HG03575 (cell line): Measurements from ENCODE around the gene MAGEH1.
"Not testable (repeated sequence)": the region's sequence is repeated elsewhere in the genome, so short reads cannot be mapped to it uniquely, and the experiment has no call there.

Experiments
- ATAC-seq: cut with Tn5 transposase; IDR thresholded peaks from one replicate; pipeline ENCODE4 v1.9.1; 2021; ENCODE audit not compliant: unreplicated experiment, insufficient number of reproducible peaks, low FRiP score; ENCODE audit errors: extremely low read depth

MAGEH1 gene, protein sequence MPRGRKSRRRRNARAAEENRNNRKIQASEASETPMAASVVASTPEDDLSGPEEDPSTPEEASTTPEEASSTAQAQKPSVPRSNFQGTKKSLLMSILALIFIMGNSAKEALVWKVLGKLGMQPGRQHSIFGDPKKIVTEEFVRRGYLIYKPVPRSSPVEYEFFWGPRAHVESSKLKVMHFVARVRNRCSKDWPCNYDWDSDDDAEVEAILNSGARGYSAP

DNA sequence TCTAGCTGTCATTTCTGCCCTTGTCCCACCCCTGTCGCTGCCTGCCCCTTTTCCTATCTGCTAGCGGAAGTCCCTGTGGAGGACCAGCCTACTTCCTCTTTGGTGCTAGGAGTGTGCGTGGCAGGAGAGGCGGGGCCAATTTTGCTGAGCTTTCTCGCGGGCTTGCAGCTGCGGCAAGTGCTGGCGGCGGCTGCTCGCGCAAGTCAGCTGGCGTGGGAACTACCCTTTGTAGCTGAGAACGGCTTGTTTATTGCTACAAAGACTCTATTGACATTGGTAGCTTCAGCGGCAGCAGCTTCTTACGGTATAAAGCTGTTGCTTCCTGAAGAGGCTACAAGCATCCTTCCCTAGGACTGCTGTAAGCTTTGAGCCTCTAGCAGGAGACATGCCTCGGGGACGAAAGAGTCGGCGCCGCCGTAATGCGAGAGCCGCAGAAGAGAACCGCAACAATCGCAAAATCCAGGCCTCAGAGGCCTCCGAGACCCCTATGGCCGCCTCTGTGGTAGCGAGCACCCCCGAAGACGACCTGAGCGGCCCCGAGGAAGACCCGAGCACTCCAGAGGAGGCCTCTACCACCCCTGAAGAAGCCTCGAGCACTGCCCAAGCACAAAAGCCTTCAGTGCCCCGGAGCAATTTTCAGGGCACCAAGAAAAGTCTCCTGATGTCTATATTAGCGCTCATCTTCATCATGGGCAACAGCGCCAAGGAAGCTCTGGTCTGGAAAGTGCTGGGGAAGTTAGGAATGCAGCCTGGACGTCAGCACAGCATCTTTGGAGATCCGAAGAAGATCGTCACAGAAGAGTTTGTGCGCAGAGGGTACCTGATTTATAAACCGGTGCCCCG lies at the start of gene MAGEH1:
MAGEH1 (plus strand) TSS at position 138 of the 843 bp plus-strand sequence; CDS start at position 386, 248 bp downstream.
- peak; percentile 91 for ATAC-seq

DNA sequence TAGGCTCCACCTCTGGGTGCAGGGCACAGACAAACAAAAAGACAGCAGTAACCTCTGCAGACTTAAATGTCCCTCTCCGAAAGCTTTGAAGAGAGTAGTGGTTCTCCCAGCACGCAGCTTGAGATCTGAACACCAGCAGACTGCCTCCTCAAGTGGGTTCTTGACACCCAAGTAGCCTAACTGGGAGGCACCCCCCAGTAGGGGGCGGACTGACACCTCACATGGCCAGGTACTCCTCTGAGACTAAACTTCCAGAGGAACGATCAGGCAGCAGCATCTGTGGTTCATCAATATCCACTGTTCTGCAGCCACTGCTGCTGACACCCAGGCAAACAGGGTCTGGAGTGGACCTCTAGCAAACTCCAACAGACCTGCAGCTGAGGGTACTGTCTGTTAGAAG lies 24.8 kb upstream of the MAGEH1 start:
- not testable (repeated sequence) for ATAC-seq

DNA sequence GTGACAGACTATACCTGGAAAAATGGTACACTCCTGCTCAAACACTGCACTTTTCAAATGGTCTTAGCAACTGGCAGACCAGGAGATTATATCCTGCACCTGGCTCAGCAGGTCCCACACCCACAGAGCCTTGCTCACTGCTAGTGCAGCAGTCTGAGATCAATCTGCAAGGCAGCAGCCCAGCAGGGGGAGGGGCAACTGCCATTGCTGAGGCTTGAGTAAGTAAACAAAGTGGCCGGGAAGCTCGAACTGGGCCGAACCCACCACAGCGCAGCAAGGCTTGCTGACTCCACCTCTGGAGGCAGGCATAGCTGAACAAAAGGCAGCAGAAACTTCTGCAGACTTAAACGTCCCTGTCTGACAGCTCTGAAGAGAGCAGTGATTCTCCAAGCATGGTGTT lies 8.5 kb upstream of the MAGEH1 start:
- not testable (repeated sequence) for ATAC-seq

DNA sequence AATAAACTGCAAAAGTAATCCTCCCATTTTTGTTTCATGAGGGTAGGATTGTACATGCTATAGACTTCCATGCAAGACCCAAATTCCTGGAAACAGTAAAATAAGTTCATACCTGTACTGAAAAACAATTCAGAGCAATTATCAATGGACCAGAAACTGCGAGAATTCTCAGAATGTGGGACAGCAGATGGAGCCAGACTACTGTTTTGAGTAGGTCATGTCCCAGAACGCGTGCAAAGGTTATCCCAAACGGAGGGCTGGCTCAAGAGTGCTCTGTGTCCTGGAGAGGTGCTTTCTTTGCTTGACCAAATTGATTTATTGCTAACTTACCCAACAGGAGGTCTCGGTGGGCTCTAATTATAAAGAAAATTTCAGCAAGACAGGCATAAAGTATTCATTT lies 1.7 kb upstream of the MAGEH1 start:
- no peak for ATAC-seq

DNA sequence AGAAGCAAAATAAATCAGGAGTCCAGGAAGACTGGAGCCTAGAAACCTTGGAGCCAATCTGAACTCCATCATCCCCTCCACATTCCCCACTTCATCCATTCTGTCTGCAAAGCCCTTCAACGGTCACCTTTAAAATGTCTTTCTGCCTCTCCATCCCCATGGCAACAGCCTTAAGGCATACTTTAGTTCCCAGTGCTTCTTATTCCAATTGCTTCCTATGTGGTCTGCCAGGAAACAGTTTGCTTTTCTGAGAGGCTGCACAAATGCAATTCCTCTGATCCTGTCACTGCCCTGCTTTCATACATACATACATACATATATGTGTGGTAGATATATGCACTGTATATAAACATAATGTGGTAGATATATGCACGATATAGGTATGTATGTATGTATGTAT lies 786 bp upstream of the MAGEH1 start:
- no peak for ATAC-seq

DNA sequence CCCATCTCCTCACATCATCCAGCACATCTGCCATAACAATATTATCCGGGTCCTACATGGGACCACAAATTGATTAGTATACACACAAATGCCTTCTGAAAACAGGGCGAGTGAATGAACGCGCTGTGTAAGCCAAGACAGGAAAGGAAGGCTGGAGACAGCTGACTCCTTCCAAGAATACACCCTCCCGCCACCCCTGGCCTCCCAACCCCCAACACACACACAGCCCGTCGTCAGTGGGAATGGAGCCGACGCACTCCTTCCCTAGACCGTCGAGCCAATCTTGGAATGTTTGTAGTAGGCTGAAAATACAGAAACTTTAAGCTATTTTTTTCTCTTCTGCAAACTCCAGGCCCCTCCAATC lies 319 bp upstream of the MAGEH1 start:
- ATAC-seq, result no peak

DNA sequence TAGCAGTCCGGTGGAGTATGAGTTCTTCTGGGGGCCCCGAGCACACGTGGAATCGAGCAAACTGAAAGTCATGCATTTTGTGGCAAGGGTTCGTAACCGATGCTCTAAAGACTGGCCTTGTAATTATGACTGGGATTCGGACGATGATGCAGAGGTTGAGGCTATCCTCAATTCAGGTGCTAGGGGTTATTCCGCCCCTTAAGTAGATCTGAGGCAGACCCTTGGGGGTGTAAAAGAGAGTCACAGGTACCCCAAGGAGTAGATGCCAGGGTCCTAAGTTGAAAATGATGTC lies 852 bp downstream of the MAGEH1 start:
- no peak for ATAC-seq

DNA sequence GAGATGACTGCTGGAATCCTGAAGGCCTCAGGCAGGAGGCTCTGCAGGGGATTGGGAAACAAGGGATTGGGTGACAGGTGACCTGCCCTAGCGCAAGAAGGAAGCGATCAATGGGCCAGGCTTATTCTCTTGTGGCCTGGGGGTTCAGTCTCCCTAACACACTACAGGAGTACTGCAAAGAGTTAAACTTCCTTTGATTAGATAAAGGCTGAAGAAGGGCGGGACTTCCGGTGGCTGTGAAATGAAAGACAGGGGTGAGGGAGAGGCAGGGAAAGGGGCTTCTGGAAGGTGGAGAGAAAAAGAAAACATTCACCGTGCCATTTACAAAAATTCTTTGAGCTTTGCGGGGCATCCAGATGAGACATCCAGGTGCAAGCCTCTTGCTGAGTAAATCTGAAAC lies 3.8 kb downstream of the MAGEH1 start:
- not testable (repeated sequence) for ATAC-seq

DNA sequence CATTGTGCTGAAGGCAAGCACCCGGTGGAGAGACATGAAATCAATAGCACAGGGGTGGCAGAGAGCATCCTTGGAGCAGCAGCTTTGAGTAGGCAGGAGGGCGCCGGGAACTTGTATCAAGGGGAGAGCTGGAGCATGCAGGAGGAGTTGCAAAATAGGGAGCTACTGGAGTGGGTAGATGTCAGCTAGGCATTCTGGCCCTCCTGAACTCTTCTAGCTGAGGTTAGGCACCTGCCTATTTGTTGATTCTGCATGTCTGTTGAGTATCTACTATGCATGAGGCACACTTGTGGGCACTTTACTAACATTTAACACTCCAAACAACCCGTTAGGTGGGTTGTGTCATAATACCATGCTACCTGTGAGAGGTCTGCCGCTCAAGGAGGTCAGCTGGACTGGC lies 7.5 kb downstream of the MAGEH1 start:
- ATAC-seq, result not testable (repeated sequence)

DNA sequence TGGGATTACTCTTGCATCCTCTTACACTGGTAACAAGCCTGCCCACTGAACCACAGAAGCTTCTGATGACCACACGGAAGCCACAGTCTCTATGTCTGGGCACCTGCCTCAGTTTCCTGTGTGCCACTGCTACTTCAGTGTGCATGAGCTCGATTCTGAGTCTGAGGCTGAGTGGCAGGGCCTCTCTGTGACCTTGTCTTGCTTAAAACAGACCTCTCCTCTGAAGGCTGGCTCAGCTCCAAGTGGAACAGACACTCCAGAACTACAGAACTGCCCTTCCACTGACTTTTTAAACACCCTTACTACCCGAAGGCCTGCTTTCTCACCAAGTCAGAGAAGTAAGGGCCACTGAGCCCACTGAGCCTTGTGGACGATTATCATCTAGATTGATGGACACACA lies 8.0 kb downstream of the MAGEH1 start:
- not testable (repeated sequence) for ATAC-seq

DNA sequence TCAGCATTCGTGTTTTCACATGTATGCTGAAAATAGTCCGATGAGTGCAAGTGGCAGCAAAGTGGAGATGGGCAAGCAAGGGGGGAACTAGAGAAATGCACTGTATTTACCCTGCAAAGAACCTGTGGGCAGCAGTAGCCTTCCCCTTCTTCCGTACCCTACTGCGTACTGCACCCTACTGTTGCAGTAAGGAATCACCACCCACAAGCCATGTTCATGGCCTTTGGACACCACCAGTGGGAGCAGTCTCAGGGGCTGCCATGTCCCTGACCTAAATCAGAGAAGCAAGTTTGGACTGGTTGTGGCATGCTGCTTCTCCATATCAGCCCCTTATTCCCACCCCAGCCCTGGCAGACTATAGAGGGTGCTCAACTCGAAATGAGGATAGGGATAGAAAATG lies 12.1 kb downstream of the MAGEH1 start:
- ATAC-seq, result not testable (repeated sequence)

DNA sequence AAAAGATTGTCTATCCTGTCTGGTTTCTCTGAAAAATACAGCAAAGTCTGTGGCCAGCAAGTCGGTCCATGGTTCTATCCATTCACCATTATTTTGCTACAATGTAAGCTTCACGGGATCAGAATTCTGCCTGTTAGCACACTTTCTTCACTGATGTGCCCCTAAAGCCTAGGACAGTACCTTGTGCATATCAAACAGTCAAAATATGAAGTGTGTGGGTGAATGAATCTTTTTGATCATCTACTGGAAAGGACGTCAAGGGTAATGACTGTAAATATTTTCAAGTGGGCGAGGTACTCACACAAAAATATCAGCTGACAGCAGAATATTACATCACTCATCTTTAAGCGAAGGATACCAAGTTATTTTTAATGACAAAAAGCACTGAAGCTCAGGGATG lies 13.2 kb downstream of the MAGEH1 start:
- ATAC-seq, result not testable (repeated sequence)

DNA sequence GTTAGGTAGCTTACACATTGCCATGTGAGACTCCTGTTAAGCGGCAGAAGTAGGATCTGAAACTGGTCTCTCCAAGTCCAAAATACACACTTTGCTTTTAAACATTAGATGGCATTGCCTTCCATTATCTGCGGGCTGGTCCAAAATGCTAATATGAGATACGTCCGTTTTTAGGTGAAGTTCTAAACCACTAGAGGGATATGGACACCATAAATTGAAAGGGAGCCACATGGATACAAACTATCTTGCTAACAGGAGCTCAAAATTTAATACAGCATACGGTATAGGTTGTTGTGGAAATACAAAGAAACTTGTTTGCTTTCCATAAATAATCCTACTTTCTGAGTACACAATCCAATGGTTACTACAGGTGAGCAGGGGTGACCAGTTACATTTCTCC lies 13.9 kb downstream of the MAGEH1 start:
- not testable (repeated sequence) for ATAC-seq

DNA sequence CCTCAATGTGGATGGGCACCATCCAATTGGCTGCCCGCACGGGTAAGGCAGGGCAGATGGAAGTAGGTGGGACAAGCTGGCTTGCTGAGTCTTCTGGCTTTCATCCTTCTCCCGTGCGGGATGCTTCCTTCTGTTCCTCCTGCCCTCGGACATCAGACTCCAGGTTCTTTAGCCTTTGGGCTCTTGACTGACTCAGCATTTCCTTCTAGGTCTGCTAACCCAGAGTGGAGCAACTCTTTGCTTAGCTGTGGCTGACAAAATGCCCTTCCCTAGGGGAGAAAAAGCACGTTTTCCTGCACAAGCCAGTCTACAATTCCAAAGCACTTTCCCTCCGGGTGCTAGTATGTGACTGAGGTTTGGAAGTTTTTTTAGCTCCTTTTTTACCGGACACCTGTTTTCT lies 28.0 kb downstream of the MAGEH1 start:
- ATAC-seq, result not testable (repeated sequence)

DNA sequence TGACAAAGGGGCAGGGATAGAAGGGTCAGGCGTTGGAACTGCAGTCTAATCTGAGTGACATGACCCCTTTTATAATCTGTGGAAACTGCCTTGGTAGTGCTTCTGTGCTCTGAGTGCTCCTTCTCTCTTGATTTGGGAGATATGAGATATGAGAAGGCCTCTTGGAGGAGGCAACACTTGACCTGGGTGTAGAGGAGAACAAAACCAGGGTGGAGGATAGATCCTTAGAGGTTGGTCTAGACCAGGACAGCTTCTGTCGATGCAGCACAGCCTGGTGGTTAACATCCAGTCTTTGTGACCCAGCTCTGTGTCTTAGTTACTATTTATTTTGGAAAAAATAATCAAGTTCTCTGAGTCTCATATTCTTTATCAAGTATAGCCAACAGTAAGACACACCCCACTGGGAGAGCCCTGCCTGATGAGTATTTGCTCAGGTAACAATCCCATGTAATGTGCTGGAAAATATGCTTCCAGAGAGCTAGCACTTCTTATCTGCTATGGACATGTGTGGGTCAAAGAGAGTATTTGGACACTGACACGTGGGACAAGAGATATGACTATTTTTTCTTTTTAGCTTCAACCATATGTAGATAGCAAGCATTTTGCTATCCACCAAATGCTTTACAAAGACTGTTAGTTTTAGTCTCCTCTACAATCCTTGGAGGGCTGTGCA lies 28.6 kb downstream of the MAGEH1 start:
- ATAC-seq, result no peak

DNA sequence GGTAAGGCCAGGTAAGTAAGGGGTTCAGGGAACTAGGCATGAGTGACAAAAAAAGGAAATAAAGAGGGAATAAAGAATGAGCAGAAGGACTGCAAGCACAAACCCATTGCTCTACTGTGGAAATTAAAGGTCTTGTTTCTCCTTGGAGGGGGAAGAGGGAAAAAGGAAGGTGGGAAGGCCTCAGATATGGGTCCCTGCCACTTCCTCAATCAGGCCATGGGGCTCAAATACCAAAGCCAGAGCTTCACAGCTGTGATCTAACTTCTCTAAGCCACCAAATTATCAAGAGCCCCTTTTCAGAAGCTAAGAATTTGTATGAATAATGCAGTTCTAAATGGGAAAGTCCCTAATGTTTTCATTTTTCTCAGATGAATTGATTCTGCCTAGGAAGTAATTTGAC lies 33.0 kb downstream of the MAGEH1 start:
- ATAC-seq, result no peak

DNA sequence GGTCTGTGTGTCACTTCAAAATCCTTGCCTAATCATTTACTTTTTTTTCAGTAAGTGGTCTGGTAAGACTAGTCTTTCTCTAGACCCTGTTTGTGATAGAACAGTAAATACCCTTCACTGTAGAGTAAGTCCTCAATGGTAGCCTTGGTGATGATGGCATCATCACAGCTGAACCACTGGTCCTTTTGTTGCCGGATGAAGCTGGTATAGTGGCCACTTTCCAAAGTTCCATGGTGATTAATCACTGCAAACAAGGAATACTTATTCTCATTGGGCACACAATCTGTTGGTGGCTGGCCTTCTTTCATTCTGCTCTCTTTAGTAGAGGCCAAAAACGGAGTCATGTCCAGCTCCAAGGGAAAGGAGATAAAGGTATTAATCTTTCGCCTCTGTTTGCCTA lies 34.8 kb downstream of the MAGEH1 start:
- ATAC-seq, result no peak

DNA sequence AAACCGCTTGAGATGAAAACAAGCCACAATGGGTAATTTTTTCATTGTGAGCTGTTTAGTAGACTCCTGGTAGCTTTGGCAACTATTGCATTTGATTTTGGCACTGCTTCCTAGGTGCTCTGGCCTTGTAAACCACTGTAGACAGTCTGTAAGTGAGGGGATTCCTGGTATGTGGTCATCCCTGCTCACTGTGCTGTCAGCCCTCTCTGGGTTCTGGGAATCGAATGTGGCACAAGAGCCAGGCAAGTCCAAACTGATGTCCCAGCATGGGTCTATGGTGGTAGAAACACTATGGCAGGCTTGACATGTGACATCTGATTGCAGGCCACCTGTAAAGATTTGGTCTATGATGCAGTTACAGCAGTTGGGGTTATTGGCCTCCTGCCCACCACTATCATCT lies 35.2 kb downstream of the MAGEH1 start:
- ATAC-seq, result no peak

DNA sequence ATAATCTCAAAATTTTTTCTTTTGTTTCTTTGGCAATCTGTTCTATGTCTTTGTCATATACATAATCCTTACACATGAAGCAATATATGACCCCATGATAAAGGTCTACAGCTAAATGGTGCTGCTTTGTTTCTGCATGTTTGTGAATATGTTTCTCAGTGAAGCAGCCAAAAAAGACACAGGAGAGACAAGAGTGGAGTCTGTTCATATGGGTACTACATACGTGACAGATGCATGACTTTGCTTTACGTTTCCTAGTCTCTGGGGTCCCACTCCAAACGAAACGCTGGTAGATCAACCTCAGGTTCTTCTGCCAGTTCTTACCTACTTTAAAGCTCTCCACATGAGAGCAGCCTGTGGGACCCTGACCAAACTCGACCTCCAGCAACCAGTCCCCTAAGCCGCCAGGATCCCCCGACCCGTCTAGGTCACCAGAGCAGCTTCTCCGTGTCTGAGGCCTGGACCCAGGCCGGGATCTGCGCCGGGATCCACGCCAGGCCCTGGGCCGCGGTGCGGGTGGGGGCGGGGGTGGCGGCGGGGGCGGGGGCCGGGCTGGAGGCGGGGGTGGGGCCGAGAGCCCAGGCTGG lies 36.2 kb downstream of the MAGEH1 start:
- no peak for ATAC-seq
